ENCODE results near the gene APBA1. TPM values are rescaled to one million over a fixed set of nuclear protein-coding genes. Genes with fewer than 3 reads are reported as not detected.

Gene APBA1
- total RNA-seq, 1 donor from 2014 or later, result 8.7 TPM

GRCh38 chr9:69397384-69398214, 274.6 kb downstream of the APBA1 start:
- no peaks in the 10 kb centered on the region for H3K36me3 ChIP-seq
- no peaks in the 10 kb centered on the region for H3K9me3 ChIP-seq
- no peaks in the 10 kb centered on the region for H3K27me3 ChIP-seq
- peak overlapping the region in 1 of 2 donors; percentile 34 for H3K4me3 ChIP-seq
- H3K27ac ChIP-seq, result peak overlapping the region; percentile 19 to 26
- peaks cover 0 to 8% of the 10 kb centered on the region in 2 donors for H3K4me1 ChIP-seq
- no peak for TF ChIP-seq CTCF (IDR thresholded peaks at IDR 0.05)
- intact Hi-C loops (cut with DNase I), result loop anchor here (2.0 to 10.0 kb wide), 2 partner anchors 45 to 353 kb away; no protein-coding TSS in a partner anchor
- no peak for DNase-seq (ENCODE audit: low spot score in 2 of 2)

GRCh38 chr9:69396759-69397158, 275.4 kb downstream of the APBA1 start:
- peaks cover 0 to 16% of the 10 kb centered on the region in 2 donors for H3K4me1 ChIP-seq
- no peaks in the 10 kb centered on the region for H3K27me3 ChIP-seq
- intact Hi-C loops (cut with DNase I), result loop anchor here (10.0 kb wide), 1 partner anchor 352 kb away; no protein-coding TSS in a partner anchor
- no peak overlapping the region for H3K27ac ChIP-seq
- no peaks in the 10 kb centered on the region for H3K9me3 ChIP-seq
- DNase-seq (ENCODE audit: low spot score in 2 of 2), result no peak
- H3K4me3 ChIP-seq, result no peak overlapping the region
- H3K36me3 ChIP-seq, result no peaks in the 10 kb centered on the region
- no peak for TF ChIP-seq CTCF (IDR thresholded peaks at IDR 0.05)

- intact Hi-C loops (cut with DNase I), result loop anchor here (10.0 kb wide), 1 partner anchor 351 kb away; no protein-coding TSS in a partner anchor
- Histone ChIP-seq H3K4me1 (peaks cover 5 to 21% of the 10 kb centered on the region in 2 donors), H3K9me3 (no peaks in the 10 kb centered on the region), H3K27me3 (no peaks in the 10 kb centered on the region), H3K36me3 (no peaks in the 10 kb centered on the region), H3K4me3 (no peak overlapping the region), H3K27ac (no peak overlapping the region)
- no peak for TF ChIP-seq CTCF (IDR thresholded peaks at IDR 0.05)
- no peak for DNase-seq (ENCODE audit: low spot score in 2 of 2)
These were observed 276.5 kb downstream of the APBA1 start for GRCh38 chr9:69395718-69396117.

GRCh38 chr9:69393425-69393824, 278.7 kb downstream of the APBA1 start:
- no peak overlapping the region for H3K4me3 ChIP-seq
- no peak for DNase-seq (ENCODE audit: low spot score in 2 of 2)
- H3K27me3 ChIP-seq, result no peaks in the 10 kb centered on the region
- intact Hi-C loops (cut with DNase I), result loop anchor here (10.0 kb wide), 1 partner anchor 349 kb away; no protein-coding TSS in a partner anchor
- TF ChIP-seq CTCF (IDR thresholded peaks at IDR 0.05), result no peak
- H3K36me3 ChIP-seq, result no peaks in the 10 kb centered on the region
- peaks cover 5 to 21% of the 10 kb centered on the region in 2 donors for H3K4me1 ChIP-seq
- no peaks in the 10 kb centered on the region for H3K9me3 ChIP-seq
- no peak overlapping the region for H3K27ac ChIP-seq

- no peaks in the 10 kb centered on the region for H3K9me3 ChIP-seq
- intact Hi-C loops (cut with DNase I), result loop anchor here (10.0 kb wide), 1 partner anchor 348 kb away; no protein-coding TSS in a partner anchor
- no peak overlapping the region for H3K4me3 ChIP-seq
- TF ChIP-seq CTCF (IDR thresholded peaks at IDR 0.05), result no peak
- H3K4me1 ChIP-seq, result peaks cover 5 to 19% of the 10 kb centered on the region in 2 donors
- H3K27ac ChIP-seq, result no peak overlapping the region
- H3K27me3 ChIP-seq, result no peaks in the 10 kb centered on the region
- H3K36me3 ChIP-seq, result no peaks in the 10 kb centered on the region
- no peak for DNase-seq (ENCODE audit: low spot score in 2 of 2)
These were observed 279.3 kb downstream of the APBA1 start for GRCh38 chr9:69392826-69393225.

Data from ascending aorta (tissue), 2 donors.